Omental fat pad (tissue), 4 donors: ENCODE measurements around the gene EMC10. TPM values are rescaled to one million over a fixed set of nuclear protein-coding genes. Genes with fewer than 3 reads are reported as not detected.

ENCODE experiments used
- ATAC-seq: fragments of 150-250 bp; one replicate; pipeline ENCODE4 v1.9.1; 2016; ENCODE audit warnings: mild to moderate bottlenecking, moderate library complexity; ENCODE audit not compliant: low FRiP score
- DNase-seq: peaks from one replicate; pipeline ENCODE4 v3.0.0-alpha.2; 2019; ENCODE audit warnings: low spot score
- total RNA-seq, 4 donors: library from RNA; depleted of rRNA; stranded (reverse); fragments of >200 nt; gene quantifications; one replicate each; pipeline ENCODE4 v1.1.0, GENCODE V29; 2016
- TF ChIP-seq, protein P1 (sequence below), 3 donors: fragments of 450-650 bp; IDR thresholded peaks; one replicate each; pipeline ENCODE4 v1.5.1; 2016 to 2017; ENCODE audit warnings: antibody characterized with exemption in 3 of 3, mild to moderate bottlenecking in 3 of 3, moderate library complexity in 2 of 3

EMC10 gene
- total RNA-seq, 4 donors from 2014 or later, result 41.6 to 52.1 (median 47.5) TPM

DNA sequence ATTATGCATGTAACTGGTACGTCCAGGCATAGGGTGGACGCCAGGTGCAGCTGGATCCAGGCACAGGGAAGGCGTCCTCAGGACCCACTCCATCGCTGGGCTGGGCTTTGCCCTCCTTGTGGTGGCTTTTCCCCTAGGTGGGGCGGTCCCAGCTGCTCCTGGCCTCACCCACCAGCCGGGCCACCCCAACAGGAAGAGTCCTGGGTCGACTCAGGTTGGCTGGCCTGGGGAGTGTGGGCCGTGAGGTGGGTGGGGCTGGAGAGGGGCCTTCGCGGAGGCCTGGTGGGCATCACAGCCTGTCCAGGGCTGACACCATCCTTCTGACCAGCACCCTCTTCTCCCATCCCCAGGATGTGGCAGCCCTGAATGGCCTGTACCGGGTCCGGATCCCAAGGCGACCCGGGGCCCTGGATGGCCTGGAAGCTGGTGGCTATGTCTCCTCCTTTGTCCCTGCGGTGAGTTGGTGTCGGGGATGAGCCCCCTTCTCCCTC is 3.5 kb downstream of the EMC10 start:
- DNase-seq (no peak), ATAC-seq (no peak)
- TF ChIP-seq, protein P1, sequence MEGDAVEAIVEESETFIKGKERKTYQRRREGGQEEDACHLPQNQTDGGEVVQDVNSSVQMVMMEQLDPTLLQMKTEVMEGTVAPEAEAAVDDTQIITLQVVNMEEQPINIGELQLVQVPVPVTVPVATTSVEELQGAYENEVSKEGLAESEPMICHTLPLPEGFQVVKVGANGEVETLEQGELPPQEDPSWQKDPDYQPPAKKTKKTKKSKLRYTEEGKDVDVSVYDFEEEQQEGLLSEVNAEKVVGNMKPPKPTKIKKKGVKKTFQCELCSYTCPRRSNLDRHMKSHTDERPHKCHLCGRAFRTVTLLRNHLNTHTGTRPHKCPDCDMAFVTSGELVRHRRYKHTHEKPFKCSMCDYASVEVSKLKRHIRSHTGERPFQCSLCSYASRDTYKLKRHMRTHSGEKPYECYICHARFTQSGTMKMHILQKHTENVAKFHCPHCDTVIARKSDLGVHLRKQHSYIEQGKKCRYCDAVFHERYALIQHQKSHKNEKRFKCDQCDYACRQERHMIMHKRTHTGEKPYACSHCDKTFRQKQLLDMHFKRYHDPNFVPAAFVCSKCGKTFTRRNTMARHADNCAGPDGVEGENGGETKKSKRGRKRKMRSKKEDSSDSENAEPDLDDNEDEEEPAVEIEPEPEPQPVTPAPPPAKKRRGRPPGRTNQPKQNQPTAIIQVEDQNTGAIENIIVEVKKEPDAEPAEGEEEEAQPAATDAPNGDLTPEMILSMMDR (IDR thresholded peaks at IDR 0.05), result no peak

DNA sequence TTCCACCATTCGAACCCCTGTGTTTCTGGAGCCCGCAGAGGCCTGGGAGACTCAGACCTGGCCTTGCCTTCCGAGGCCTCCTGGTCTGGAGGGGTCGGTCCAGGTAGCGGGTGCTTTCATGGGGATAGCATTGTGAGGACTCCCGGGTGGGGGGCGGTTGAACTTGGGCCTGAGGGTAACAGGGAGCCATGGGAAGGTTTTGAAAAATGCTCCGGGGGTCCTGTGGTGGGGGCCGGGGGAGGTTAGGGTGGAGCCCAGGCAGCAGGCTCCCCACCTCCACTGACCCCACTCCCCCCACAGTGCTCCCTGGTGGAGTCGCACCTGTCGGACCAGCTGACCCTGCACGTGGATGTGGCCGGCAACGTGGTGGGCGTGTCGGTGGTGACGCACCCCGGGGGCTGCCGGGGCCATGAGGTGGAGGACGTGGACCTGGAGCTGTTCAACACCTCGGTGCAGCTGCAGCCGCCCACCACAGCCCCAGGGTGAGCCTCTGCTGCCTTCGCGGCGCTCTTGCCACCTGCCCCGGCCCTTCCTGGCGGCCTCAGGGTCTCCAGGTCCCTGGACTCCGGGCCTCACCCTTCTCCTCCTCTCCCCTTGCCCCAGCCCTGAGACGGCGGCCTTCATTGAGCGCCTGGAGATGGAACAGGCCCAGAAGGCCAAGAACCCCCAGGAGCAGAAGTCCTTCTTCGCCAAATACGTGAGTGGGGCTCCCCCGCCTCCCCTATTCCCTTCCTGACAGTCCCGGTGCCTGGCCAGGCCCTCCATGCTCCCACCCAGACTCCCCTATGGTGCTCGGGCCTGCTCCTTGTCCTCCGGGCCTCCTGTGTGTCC is 4.2 kb downstream of the EMC10 start:
- TF ChIP-seq, protein P1 (IDR thresholded peaks at IDR 0.05), result no peak
- ATAC-seq (no peak), DNase-seq (no peak)

DNA sequence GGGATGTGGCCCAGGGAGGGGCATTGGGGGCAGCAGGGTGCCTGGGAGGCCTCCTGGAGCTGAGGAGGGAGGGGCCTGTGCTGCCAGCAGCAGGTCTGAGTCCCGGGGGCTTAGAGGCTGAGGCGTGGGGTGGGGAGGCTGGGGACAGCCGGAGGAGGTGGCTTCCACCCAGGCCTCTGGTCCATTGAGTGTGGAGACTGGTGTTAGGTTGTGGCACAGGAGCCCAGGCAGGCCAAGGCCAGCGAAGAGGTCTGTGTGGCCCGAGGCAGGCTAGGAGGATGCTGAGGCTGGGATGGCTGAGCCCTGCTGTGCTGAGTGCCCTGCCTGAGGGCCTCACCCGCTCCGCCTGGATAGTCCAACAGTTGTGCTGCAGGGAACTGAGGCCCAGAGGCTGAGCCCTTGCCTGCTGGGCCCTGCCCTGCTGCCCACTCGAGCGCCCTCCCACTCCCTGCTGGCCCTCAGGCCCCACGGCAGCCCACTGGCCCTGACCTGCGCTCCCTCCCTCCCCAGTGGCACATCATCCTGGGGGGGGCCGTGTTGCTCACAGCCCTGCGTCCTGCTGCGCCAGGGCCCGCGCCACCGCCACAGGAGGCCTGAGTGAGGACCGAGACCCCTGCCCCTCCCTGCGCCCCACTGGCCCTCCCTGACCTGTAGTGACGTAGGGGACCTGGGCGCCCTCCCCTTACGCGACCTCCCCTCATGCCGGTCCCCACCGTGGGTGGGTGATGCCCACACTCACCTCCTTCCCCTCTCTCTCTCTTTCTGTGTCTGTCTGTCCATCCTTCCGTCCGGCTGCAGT is 5.2 kb downstream of the EMC10 start:
- DNase-seq (no peak), ATAC-seq (no peak)
- TF ChIP-seq, protein P1 (IDR thresholded peaks at IDR 0.05), result no peak

DNA sequence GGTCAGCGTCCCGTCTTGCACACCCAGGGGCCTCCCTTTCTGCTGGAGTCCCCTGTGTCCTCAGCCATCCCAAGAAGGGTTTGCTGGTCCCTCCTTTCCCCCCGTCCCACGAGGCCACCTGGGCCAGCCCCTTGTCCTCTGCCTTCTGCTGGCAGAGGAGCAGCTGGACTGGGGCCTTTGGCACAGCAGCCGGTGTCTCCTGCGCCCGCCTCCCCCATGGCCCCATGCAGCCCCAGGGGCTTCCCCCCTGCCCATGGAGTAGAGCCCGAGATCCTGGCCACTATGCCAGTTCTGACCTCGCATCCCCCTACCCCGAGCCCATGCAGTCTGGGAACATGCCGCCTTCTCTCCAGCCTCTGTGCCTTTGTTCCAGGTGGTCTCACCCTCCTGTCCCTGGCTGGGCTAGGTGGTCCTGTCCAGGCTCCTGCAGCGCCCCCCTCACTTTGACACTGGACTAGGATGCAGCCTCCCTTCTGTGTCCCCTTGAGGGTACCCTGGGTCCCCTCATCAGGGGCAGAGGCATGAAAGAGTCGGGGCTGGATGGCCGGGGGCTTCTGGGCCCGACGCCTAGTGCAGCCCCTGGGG is 6.1 kb downstream of the EMC10 start:
- ATAC-seq, result no peak
- TF ChIP-seq, protein P1 (IDR thresholded peaks at IDR 0.05), result no peak
- DNase-seq, result no peak

DNA sequence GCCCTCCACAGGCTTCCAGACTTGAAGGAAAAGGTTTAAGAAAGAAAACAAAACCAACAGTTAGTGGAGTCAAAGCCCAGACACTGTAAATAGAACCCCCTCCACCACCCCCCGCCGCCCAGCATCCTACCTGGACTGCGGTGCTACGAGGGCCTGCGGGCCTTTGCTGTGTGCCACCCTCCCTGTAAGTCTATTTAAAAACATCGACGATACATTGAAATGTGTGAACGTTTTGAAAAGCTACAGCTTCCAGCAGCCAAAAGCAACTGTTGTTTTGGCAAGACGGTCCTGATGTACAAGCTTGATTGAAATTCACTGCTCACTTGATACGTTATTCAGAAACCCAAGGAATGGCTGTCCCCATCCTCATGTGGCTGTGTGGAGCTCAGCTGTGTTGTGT is 6.6 kb downstream of the EMC10 start:
- ATAC-seq (no peak), DNase-seq (no peak)
- TF ChIP-seq, protein P1 (IDR thresholded peaks at IDR 0.05), result no peak

DNA sequence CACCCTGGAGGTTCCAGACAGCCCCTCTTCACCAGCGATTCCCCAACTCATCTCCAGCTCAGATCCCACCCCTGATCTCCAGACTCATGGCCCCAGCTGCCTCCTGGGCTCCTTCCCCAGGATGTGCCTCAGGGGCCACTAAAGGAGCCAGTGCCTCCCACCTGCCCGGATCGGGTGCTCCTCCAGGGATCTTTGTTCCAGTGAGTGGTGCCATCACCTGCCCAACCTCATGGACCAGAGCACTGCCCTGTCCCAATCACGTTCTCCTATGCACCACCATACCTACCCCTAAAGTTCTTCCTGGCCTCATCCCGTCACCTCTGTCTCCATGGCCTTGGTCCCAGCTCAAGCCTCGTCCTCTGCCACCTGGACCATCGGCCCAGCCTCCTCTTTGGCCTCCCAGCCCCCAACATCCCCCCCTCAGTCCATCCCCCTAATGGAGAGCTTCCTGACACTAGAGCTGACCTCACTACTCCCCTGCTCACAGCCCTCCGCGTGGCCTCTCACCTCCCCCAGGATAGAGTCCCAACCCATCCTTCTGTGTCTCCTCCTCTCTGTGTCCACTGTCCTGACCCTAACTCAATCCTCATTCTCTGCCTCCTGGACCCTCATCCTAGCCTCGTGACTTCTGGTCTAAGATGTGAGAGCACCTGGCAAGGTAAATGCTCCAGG is 9.1 kb downstream of the EMC10 start:
- TF ChIP-seq, protein P1 (IDR thresholded peaks at IDR 0.05), result no peak
- ATAC-seq (no peak), DNase-seq (no peak)
